PC-9 (cell line): ENCODE results near the gene ERCC5. TPM values are rescaled to one million over a fixed set of nuclear protein-coding genes. Genes with fewer than 3 reads are reported as not detected.

Experiments used
- BruUV-seq: library from RNA; stranded (reverse); fragments of 400-500 nt; replicated peaks from 2 replicates; lab custom pipeline; 2021; lab: Mats Ljungman, UMichigan
- CTCF ChIA-PET: fragments of 300-600 bp; sonication (Branson Sonifier 250); formaldehyde crosslinking; loops from one replicate; lab custom pipeline; 2022; ENCODE audit warnings: antibody characterized with exemption; lab: Charles Lee
- POLR2A ChIA-PET: fragments of 300-600 bp; sonication (Branson Sonifier 250); formaldehyde crosslinking; loops from one replicate; lab custom pipeline; 2022; ENCODE audit warnings: antibody characterized with exemption; ENCODE audit not compliant: unreplicated experiment; lab: Charles Lee
- DNase-seq, 2 experiments: peaks; one replicate each; pipeline versions ENCODE4 v3.0.0 to v3.0.0-alpha.2; 2015 to 2022; ENCODE audit warnings: mixed read lengths in 1 of 2
- H2AFZ ChIP-seq: fragments of 200-600 bp; sonication (generic); 2 replicates; pipeline ENCODE4 v1.8.1; 2017; ENCODE audit warnings: antibody characterized with exemption
- H3F3A ChIP-seq: fragments of 200-600 bp; sonication (generic); 2 replicates; pipeline ENCODE4 v1.8.1; 2017; ENCODE audit warnings: antibody characterized with exemption, mild to moderate bottlenecking, low read depth; ENCODE audit not compliant: insufficient read depth
- H3K27ac ChIP-seq: fragments of 200-600 bp; sonication (generic); 2 replicates; pipeline ENCODE4 v1.6.1; 2016; ENCODE audit warnings: mixed run types
- H3K27me3 ChIP-seq: fragments of 200-600 bp; sonication (generic); 2 replicates; pipeline ENCODE4 v1.6.1; 2016; ENCODE audit warnings: low read depth, mixed run types; ENCODE audit not compliant: insufficient read depth
- H3K36me3 ChIP-seq: fragments of 200-600 bp; sonication (generic); 2 replicates; pipeline ENCODE4 v1.6.1; 2016; ENCODE audit warnings: low read depth, mixed run types
- H3K4me1 ChIP-seq: fragments of 200-600 bp; sonication (generic); replicated peaks from 2 replicates; pipeline ENCODE4 v1.6.1; 2016; ENCODE audit warnings: mixed run types; ENCODE audit not compliant: insufficient read depth
- H3K4me2 ChIP-seq: fragments of 200-600 bp; sonication (generic); 2 replicates; pipeline ENCODE4 v1.6.1; 2017; ENCODE audit warnings: mixed run types
- H3K4me3 ChIP-seq: fragments of 200-600 bp; sonication (generic); 2 replicates; pipeline ENCODE4 v1.6.1; 2016; ENCODE audit warnings: mixed run types
- H3K79me2 ChIP-seq: fragments of 200-600 bp; sonication (generic); 2 replicates; pipeline ENCODE4 v1.6.1; 2017; ENCODE audit warnings: low read depth, mixed run types
- H3K9me2 ChIP-seq: fragments of 200-600 bp; sonication (generic); 2 replicates; pipeline ENCODE4 v1.8.1; 2017; ENCODE audit warnings: mild to moderate bottlenecking; ENCODE audit not compliant: insufficient read depth
- H3K9me3 ChIP-seq: fragments of 200-600 bp; sonication (generic); 2 replicates; pipeline ENCODE4 v1.8.1; 2016; ENCODE audit warnings: low read depth; ENCODE audit not compliant: insufficient read depth
- H4K20me1 ChIP-seq: fragments of 200-600 bp; sonication (generic); 2 replicates; pipeline ENCODE4 v1.8.1; 2017; ENCODE audit not compliant: insufficient read depth
- CTCF ChIP-seq: fragments of 200-600 bp; sonication (generic); conservative IDR thresholded peaks from 2 replicates; pipeline ENCODE4 v1.6.1; 2017; ENCODE audit warnings: mixed run types, antibody characterized with exemption, mild to moderate bottlenecking, moderate library complexity
- EZH2 ChIP-seq: fragments of 200-600 bp; sonication (generic); IDR thresholded peaks from 2 replicates; pipeline ENCODE4 v1.8.0; 2017; ENCODE audit warnings: antibody characterized with exemption, low read depth
- intact Hi-C: fragments of 100-400 bp; cut with micrococcal nuclease; formaldehyde crosslinking; loops from one replicate; pipeline ENCODE4 v1.10.0; 2022; ENCODE audit not compliant: unreplicated experiment
- total RNA-seq: library from RNA; stranded (reverse); gene quantifications from 2 replicates; pipeline ENCODE4 v1.2.3, GENCODE V29; 2021

ERCC5 gene
- total RNA-seq, 1 experiment from 2014 or later, result 33.9 TPM

DNA sequence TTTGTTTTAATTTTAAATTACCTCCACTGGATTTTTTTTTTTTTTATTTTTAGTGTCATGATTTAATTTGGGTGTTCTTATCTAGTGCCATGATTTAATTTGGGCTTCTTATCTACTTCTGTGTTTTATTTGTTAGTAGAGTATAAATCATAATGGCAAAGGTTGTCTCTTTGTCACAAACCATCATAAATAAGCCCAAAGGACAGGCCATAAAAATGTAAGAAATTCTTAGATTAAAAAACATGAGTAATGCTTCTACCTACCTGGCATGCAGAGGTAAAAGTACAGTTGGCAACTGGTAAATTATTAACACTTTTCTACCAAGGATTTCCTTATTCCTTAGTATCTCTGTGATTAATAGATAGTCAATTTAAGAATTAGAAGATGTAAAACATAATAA is 55.2 kb downstream of the ERCC5 start:
- Histone ChIP-seq H3K9me3 (no peaks in the 10 kb centered on the region), H3K27ac (no peak overlapping the region), H3K79me2 (no peaks in the 10 kb centered on the region), H3K4me2 (no peak overlapping the region), H3K4me3 (no peak overlapping the region), H3K4me1 (peaks cover 9% of the 10 kb centered on the region), H3K36me3 (no peaks in the 10 kb centered on the region), H4K20me1 (no peaks in the 10 kb centered on the region), H3F3A (peaks cover 8% of the 10 kb centered on the region; the same call in 1 of the 2 replicates), H2AFZ (no peak overlapping the region), H3K27me3 (no peaks in the 10 kb centered on the region), H3K9me2 (0 out of 2 replicates have a peak, but pooled peaks cover 5% of the 10 kb centered on the region)
- intact Hi-C loops, result no loop called here
- TF ChIP-seq CTCF (no peak), EZH2 (no peak)
- CTCF ChIA-PET, result no interaction called here
- POLR2A ChIA-PET, result no interaction called here
- no TSS peak for BruUV-seq
- DNase-seq, result no peak

GRCh38 chr13:102901615-102902305 is 55.9 kb downstream of the ERCC5 start:
- Histone ChIP-seq H3K4me2 (no peak overlapping the region), H3K27me3 (no peaks in the 10 kb centered on the region), H3K9me2 (0 out of 2 replicates have a peak, but pooled peaks cover 5% of the 10 kb centered on the region), H3K36me3 (no peaks in the 10 kb centered on the region), H4K20me1 (no peaks in the 10 kb centered on the region), H3K27ac (no peak overlapping the region), H3K9me3 (no peaks in the 10 kb centered on the region), H3K4me3 (no peak overlapping the region), H2AFZ (no peak overlapping the region), H3K79me2 (no peaks in the 10 kb centered on the region), H3K4me1 (peaks cover 9% of the 10 kb centered on the region), H3F3A (peaks cover 8% of the 10 kb centered on the region; the same call in 1 of the 2 replicates)
- no TSS peak for BruUV-seq
- CTCF ChIA-PET, result no interaction called here
- TF ChIP-seq EZH2 (no peak), CTCF (no peak)
- DNase-seq, result peak in 1 of 2 experiments; percentile 21
- intact Hi-C loops, result no loop called here
- POLR2A ChIA-PET, result no interaction called here

DNA sequence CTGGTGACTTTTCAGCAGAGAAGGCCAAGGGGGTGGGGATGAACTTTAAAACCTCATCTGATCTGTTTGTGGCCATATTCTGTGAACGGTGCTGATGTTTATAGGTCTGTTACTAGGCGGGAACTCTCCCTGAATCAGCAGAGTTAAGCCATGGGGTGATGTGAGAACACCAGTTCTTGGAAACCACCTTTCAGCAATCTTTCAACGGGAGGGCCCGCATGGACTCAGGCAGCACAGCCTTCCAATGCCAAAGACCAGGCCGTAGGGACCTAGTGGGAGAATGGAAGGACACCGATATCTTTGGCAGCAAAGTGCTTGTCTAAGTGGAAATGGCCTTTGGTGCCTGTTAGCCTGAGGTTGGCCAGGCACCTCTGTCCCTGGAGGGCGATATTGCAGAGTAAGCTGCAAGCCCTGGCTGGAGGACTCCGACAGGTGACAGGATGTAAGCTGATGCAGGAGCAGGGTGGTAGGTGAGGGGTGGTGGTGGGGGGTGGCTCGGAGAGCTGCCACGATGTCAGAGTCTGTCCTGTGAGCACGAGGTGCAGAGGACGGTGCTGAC is 57.0 kb downstream of the ERCC5 start:
- no peak for DNase-seq
- no peaks in the 10 kb centered on the region for H4K20me1 ChIP-seq
- peaks cover 8% of the 10 kb centered on the region; the same call in 1 of the 2 replicates for H3F3A ChIP-seq
- no peaks in the 10 kb centered on the region for H3K27me3 ChIP-seq
- peaks cover 9% of the 10 kb centered on the region for H3K4me1 ChIP-seq
- no peaks in the 10 kb centered on the region for H3K79me2 ChIP-seq
- 0 out of 2 replicates have a peak, but pooled peaks cover 5% of the 10 kb centered on the region for H3K9me2 ChIP-seq
- no TSS peak for BruUV-seq
- intact Hi-C loops, result no loop called here
- no peak overlapping the region for H3K4me2 ChIP-seq
- no peak overlapping the region for H3K4me3 ChIP-seq
- TF ChIP-seq CTCF, result no peak
- TF ChIP-seq EZH2, result no peak
- no peak overlapping the region for H3K27ac ChIP-seq
- no peaks in the 10 kb centered on the region for H3K9me3 ChIP-seq
- CTCF ChIA-PET, result no interaction called here
- H2AFZ ChIP-seq, result no peak overlapping the region
- POLR2A ChIA-PET, result no interaction called here
- no peaks in the 10 kb centered on the region for H3K36me3 ChIP-seq
